Activated CD4-positive, alpha-beta T cell treated with anti-CD3 and anti-CD28 coated beads, Interleukin-2, amount 10 ng/mL, durations not matched to agents 7 days and 5 days (primary cell): ENCODE data around the gene THG1L. TPM values are rescaled to one million over a fixed set of nuclear protein-coding genes. Genes with fewer than 3 reads are reported as not detected.

Source experiments
- CTCF ChIA-PET: fragments of 350-600 bp; sonication (Branson Sonifier 250); formaldehyde crosslinking; loops from one replicate; lab custom pipeline; 2021; ENCODE audit warnings: antibody characterized with exemption; lab: Charles Lee
- POLR2A ChIA-PET: fragments of 350-600 bp; sonication (Branson Sonifier 250); formaldehyde crosslinking; loops from one replicate; lab custom pipeline; 2021; ENCODE audit warnings: antibody characterized with exemption; lab: Charles Lee
- DNase-seq: peaks from one replicate; pipeline ENCODE4 v3.0.0-alpha.2; 2020
- H3K27ac Mint-ChIP-seq: one replicate; pipeline ENCODE4 v1.8.0; 2021; ENCODE audit warnings: mild to moderate bottlenecking, moderate library complexity, mixed read lengths
- H3K27me3 Mint-ChIP-seq: one replicate; pipeline ENCODE4 v1.8.0; 2021; ENCODE audit warnings: mixed read lengths
- H3K36me3 Mint-ChIP-seq: one replicate; pipeline ENCODE4 v1.8.0; 2021; ENCODE audit warnings: low read depth, mixed read lengths
- H3K4me1 Mint-ChIP-seq: one replicate; pipeline ENCODE4 v1.8.0; 2021; ENCODE audit warnings: mixed read lengths
- H3K4me3 Mint-ChIP-seq: one replicate; pipeline ENCODE4 v1.8.0; 2021; ENCODE audit warnings: mild to moderate bottlenecking, moderate library complexity, mixed read lengths
- H3K9me3 Mint-ChIP-seq: one replicate; pipeline ENCODE4 v1.8.0; 2021; ENCODE audit warnings: mixed read lengths
- total RNA-seq, 2 experiments: library from RNA; stranded (reverse); gene quantifications; one replicate each; pipeline ENCODE4 v1.2.3, GENCODE V29; 2021

The THG1L gene
- total RNA-seq, 2 experiments from 2014 or later: 10.8 to 13.9 TPM

DNA sequence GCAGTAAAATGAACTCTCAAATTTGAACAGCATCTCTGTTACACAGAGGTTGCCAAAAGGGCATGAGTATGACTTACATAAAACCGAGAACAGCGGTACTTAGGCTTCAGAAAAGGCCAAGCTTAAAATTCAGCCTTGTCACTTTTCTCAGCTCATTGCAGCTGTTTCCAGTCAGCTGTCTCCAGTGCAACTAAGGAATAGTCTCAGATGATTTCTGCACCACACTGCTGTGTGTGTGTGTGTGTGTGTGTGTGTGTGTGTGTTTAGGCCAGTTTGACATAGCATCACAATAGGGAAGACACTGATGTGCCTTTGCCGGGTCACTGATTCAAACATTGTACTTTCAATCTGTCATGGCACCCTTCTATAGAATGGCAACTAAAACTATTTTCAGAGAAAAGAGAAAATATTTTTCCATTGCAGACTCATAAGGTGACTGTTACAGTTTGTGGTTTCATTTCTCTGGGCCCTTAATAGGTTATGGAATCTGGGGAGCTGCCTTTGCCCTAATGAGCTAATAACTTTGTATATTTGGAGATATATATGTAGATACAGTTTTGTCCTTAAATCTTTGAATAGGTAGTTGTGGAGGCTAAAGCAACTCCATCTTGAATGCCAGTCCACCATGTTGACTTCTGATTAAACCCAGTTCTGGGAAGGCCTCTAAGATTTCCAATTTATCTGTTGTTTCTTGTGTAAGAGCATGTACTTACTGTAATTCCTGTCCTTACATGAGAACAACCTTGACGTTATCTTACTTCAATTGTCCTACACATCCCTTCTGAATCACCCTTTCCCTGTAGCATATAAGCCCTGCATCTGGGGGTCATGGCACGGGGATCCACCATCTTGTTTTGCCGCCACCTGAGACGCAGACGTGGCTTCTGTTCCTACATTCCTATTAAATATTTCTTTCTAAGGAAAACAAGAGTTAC lies 16.8 kb downstream of the THG1L start:
- DNase-seq: no peak
- Mint-ChIP-seq H3K27ac (no peak overlapping the region), H3K36me3 (peaks cover 5% of the 10 kb centered on the region), H3K27me3 (no peaks in the 10 kb centered on the region), H3K9me3 (no peaks in the 10 kb centered on the region), H3K4me3 (no peak overlapping the region), H3K4me1 (peaks cover 33% of the 10 kb centered on the region)
- ChIA-PET POLR2A (no interaction called here), CTCF (interaction anchor here (0.6 to 3.8 kb wide), 3 partner anchors 15 to 209 kb away, joined by 3 to 15 read pairs (median 3); no protein-coding TSS in a partner anchor)

DNA sequence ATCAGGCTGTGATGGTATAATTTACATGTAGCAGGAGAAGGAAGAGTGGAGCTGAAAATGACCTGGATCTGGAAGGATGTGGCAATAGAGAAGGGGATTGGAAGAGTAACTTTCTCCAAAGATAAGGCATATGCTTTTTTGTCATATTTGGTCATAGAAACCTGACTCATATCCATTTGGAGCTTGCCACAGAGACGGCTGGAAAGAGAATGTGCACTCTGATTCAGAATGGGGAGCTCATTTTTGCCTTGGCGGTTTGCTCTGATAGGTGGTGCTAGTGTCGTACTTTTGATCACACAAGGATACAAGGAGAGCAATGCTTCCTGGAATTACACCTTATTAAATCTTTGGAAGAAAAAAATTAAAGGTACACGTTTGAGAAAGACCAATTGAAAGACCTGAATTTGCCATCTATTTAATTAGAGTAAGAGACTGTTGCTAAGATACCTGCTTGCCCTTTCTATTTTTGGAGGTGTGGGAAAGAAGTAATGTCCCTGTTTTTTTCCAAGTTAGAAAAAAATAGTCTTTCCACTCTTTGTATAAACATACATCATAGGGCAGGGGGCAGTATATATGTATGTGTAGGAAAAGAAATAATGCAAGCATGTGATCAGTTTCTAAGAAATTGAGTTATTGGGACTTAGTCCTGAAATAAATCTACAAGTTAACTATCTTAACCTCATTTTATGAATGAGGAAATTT lies 17.7 kb downstream of the THG1L start:
- Mint-ChIP-seq H3K4me3 (no peak overlapping the region), H3K27me3 (no peaks in the 10 kb centered on the region), H3K27ac (no peak overlapping the region), H3K36me3 (peaks cover 7% of the 10 kb centered on the region), H3K4me1 (peaks cover 30% of the 10 kb centered on the region), H3K9me3 (no peaks in the 10 kb centered on the region)
- DNase-seq: no peak
- POLR2A ChIA-PET: no interaction called here
- CTCF ChIA-PET: interaction anchor here (3.8 kb wide), 1 partner anchor 14 kb away, joined by 15 read pairs; no protein-coding TSS in a partner anchor

DNA sequence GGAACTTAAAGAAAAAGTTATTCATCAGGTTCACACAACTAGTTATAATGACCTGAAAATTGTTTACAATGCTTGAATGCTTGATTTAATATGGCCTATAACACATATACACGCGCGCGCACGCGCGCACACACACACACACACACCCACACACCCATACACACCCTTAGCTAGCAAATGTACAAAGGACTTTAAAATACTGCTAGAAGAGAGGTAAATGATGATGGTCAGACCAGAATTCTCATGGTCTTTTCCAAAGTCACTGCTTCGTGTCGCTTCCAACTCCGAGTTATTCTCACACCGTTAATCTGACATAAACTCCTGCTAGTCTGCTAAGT lies 18.2 kb downstream of the THG1L start:
- POLR2A ChIA-PET: no interaction called here
- Mint-ChIP-seq H3K36me3 (peaks cover 5% of the 10 kb centered on the region), H3K4me1 (peaks cover 27% of the 10 kb centered on the region), H3K4me3 (no peak overlapping the region), H3K9me3 (no peaks in the 10 kb centered on the region), H3K27ac (no peak overlapping the region), H3K27me3 (no peaks in the 10 kb centered on the region)
- DNase-seq: no peak
- CTCF ChIA-PET: interaction anchor here (3.8 kb wide), 1 partner anchor 13 kb away, joined by 15 read pairs; no protein-coding TSS in a partner anchor

DNA sequence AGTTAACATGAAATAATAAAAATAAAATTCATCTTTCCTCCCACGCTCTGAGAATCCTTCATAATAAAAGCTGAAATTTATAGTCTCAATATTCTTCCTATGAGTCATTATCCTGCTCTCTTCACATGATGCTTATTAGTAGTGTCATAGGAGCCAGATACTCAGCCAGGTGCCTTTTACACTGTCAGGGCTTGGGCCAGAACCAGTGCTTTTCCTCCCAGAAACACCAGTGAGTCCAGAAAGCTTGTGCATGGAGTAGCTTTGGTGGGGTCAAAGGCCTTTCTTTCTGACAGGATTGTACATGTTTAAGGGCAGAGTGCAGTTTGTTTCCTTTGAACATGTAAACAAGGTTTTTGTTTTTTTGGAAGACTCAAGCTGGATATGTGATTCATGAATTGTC lies 19.1 kb downstream of the THG1L start:
- ChIA-PET POLR2A (no interaction called here), CTCF (no interaction called here)
- peaks cover 5% of the 10 kb centered on the region for H3K36me3 Mint-ChIP-seq
- H3K27ac Mint-ChIP-seq: no peak overlapping the region
- no peaks in the 10 kb centered on the region for H3K9me3 Mint-ChIP-seq
- H3K4me1 Mint-ChIP-seq: peaks cover 19% of the 10 kb centered on the region
- no peak overlapping the region for H3K4me3 Mint-ChIP-seq
- no peaks in the 10 kb centered on the region for H3K27me3 Mint-ChIP-seq
- DNase-seq: no peak

DNA sequence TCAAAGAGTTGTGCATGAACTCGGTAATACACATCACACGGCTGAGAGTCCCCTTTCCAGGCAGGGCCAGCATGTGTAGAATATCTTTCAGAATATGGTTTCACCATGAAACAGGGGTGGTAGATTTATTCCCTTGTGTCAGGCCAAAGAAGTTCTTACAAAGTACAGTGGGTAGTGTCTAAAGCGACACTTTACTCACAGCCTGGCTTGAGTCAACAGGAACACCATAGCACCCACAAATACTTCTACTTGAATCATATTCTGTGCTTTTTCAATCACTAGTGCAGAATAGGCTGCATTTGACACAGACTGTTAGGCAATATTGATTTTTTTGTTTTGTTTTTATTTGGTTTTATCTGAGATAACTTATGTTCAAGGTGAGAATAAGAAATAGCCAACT lies 24.9 kb downstream of the THG1L start:
- no peaks in the 10 kb centered on the region for H3K27me3 Mint-ChIP-seq
- no peak overlapping the region for H3K27ac Mint-ChIP-seq
- H3K4me1 Mint-ChIP-seq: peaks cover 8% of the 10 kb centered on the region
- peaks cover 8% of the 10 kb centered on the region for H3K36me3 Mint-ChIP-seq
- no peaks in the 10 kb centered on the region for H3K9me3 Mint-ChIP-seq
- ChIA-PET CTCF (interaction anchor here (0.7 to 0.9 kb wide), 2 partner anchors 13 to 145 kb away, joined by 3 to 4 read pairs; no protein-coding TSS in a partner anchor), POLR2A (no interaction called here)
- no peak overlapping the region for H3K4me3 Mint-ChIP-seq
- DNase-seq: no peak

DNA sequence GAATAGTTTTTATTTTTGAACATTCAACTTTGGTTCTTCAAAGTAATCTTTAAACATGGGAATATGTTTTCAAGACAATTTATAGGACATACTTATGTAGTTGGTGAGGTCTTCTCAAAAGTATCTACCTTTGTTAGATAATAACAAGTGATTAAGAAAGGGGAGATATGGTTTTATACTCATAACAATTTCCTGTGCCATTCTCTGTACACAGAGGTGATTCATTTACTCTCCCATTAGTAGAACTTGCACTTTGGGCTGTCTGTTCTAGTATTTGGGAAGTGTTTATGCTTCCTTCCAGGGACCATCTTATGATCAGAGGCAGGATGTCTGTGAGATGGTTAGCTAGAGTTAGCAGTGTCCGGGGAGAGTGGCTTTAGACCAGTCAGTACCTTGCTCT lies 27.5 kb downstream of the THG1L start:
- Mint-ChIP-seq H3K27me3 (no peaks in the 10 kb centered on the region), H3K36me3 (peaks cover 3% of the 10 kb centered on the region), H3K4me1 (peaks cover 8% of the 10 kb centered on the region), H3K27ac (no peak overlapping the region), H3K4me3 (no peak overlapping the region), H3K9me3 (no peaks in the 10 kb centered on the region)
- ChIA-PET CTCF (interaction anchor here (2.1 kb wide), 1 partner anchor 15 kb away, joined by 6 read pairs; the partner anchor contains the start of gene LSM11), POLR2A (no interaction called here)
- DNase-seq: no peak

DNA sequence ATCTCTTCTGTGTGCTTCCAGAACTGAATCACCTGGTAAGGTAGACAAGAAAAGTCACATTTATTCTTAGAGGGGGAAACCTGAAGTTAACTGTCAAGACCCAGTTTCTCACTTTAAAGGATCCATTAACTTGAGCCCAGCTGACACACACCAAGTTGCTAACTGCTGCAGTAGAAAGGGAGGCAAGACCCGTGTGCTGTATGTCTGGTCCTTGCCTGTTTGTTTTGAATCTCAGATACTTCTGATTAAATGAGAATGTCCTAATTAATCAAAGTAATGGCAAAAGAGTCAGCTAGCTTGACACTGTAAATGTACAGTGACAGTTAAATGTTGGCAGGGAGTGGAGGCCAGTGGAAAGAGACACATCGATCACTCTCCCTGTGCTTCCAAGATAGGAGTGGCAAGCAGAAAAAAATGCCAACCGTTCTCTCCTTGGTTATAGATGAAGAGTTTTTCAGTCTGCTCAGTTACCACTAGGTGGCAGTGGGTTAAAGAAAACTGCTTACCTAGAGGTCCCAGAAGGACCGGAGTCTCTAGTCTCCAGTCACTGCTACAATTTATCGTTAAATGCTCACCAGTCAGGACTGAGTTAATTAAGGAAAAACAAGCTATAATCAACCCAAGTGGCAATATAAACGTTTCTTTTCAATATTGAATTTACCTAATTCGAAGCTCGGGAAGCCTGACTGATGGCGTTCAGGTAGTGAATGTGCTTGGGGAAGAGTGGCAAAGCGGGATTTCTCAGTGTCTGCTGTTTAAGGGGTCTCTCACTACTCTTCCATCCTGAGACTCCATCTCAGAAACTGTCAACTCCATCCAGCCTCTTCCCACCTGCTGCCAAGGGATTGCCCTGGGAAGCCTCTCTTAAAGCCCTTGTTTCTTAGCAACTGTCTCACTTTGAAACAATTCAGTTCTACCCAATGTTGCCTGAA lies 30.7 kb downstream of the THG1L start:
- Mint-ChIP-seq H3K27ac (no peak overlapping the region), H3K9me3 (no peaks in the 10 kb centered on the region), H3K36me3 (peaks cover 3% of the 10 kb centered on the region), H3K4me1 (peaks cover 8% of the 10 kb centered on the region), H3K4me3 (no peak overlapping the region), H3K27me3 (no peaks in the 10 kb centered on the region)
- POLR2A ChIA-PET: no interaction called here
- CTCF ChIA-PET: interaction anchor here (0.7 to 4.2 kb wide), 6 partner anchors 8 to 28 kb away, joined by 3 to 16 read pairs (median 6); partner anchors contain the start of gene LSM11
- DNase-seq: peak; percentile 51

DNA sequence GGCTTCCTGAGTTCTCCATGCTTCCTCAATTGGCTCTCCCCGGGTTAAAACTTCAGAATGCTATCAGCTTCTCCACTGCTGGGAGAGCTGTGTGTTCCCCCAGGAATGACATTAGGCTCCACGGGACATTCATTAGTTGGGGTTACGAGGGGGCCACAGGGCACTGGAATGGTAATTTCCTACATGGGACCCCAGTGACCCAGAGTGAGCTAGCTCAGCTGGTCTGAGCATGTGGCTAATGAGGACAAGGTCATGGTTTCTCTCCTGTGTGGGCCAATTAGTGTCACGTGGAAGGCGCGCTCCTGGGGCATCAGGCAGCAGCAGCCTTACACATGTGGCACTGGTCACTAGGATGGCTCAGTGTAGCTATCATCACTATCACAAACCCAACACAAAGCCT lies 33.3 kb downstream of the THG1L start:
- Mint-ChIP-seq H3K4me3 (no peak overlapping the region), H3K27me3 (no peaks in the 10 kb centered on the region), H3K27ac (no peak overlapping the region), H3K4me1 (no peaks in the 10 kb centered on the region), H3K36me3 (no peaks in the 10 kb centered on the region), H3K9me3 (no peaks in the 10 kb centered on the region)
- DNase-seq: no peak
- ChIA-PET CTCF (interaction anchor here (0.9 to 4.2 kb wide), 3 partner anchors 17 to 184 kb away, joined by 4 to 16 read pairs (median 15); partner anchors contain the start of gene LSM11), POLR2A (no interaction called here)

DNA sequence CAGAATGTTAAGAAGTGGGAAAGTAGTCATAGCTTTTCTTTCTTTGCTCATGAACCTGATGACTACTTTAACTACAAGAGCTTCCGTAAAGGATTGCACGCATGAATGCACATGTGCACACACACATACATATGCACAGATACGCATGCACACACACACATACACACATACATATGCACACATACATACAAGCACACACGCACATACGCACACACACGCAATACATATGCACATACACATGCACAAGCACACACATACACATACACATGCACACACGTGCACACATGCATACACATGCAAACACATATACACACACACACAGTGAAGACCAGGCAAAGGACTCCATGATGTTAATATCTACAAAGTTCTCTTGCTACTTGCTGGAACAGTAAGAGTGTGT lies 35.2 kb downstream of the THG1L start:
- CTCF ChIA-PET: interaction anchor here (1.4 kb wide), 1 partner anchor 23 kb away, joined by 4 read pairs; the partner anchor contains the start of gene LSM11

DNA sequence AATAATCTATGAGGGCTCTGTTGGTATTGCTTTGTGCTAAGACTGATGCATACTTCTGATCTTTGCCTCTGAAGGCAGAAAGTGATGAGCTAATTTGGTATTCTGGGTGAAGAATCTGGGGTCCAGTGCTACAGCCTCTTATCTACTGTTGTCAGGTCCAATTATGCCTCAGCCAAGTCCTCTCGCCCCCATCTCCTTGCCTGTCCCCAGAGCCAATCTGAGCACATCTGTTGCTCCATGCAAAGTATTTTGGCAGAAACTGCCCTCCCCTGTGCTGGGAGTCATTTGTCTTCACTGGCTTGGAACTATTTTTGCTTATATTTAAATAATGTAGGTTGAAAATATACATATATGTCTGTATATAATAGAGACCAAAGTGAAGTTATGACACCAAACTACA lies 35.7 kb downstream of the THG1L start:
- H3K27me3 Mint-ChIP-seq: peaks cover 3% of the 10 kb centered on the region
- no peak for DNase-seq
- CTCF ChIA-PET: interaction anchor here (1.4 kb wide), 1 partner anchor 23 kb away, joined by 4 read pairs; the partner anchor contains the start of gene LSM11
- no peaks in the 10 kb centered on the region for H3K4me1 Mint-ChIP-seq
- POLR2A ChIA-PET: no interaction called here
- no peaks in the 10 kb centered on the region for H3K9me3 Mint-ChIP-seq
- no peak overlapping the region for H3K4me3 Mint-ChIP-seq
- no peak overlapping the region for H3K27ac Mint-ChIP-seq
- no peaks in the 10 kb centered on the region for H3K36me3 Mint-ChIP-seq

More for the DNA sequence above, 35.2 kb downstream of the THG1L start:
- Mint-ChIP-seq H3K4me1 (no peaks in the 10 kb centered on the region), H3K27ac (no peak overlapping the region), H3K36me3 (no peaks in the 10 kb centered on the region), H3K27me3 (peaks cover 3% of the 10 kb centered on the region), H3K4me3 (no peak overlapping the region), H3K9me3 (no peaks in the 10 kb centered on the region)
- no peak for DNase-seq
- POLR2A ChIA-PET: no interaction called here

DNA sequence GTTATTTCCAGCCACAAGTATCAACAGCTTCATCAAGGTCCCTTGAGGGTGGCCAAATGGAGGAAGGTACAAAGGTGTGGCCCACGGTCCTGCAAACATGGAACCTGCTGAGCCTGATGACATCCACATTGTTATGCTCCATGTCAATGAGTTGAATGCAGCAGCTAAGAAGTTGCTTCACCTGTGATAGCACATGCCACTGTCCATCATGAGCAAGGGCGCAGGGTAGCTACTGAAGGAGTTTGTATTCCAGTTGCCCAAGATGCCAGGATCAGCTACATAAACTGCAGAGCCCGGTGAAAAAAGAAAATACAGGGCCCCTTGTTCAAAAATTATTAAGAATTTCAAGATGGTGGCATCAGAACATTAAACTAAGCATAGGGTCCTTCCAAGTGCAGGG lies 36.5 kb downstream of the THG1L start:
- ChIA-PET POLR2A (no interaction called here), CTCF (interaction anchor here (1.3 kb wide), 1 partner anchor 24 kb away, joined by 3 read pairs; the partner anchor contains the start of gene LSM11)
- no peak overlapping the region for H3K4me3 Mint-ChIP-seq
- H3K27me3 Mint-ChIP-seq: peaks cover 3% of the 10 kb centered on the region
- no peaks in the 10 kb centered on the region for H3K4me1 Mint-ChIP-seq
- no peak for DNase-seq
- no peaks in the 10 kb centered on the region for H3K36me3 Mint-ChIP-seq
- no peak overlapping the region for H3K27ac Mint-ChIP-seq
- H3K9me3 Mint-ChIP-seq: no peaks in the 10 kb centered on the region

DNA sequence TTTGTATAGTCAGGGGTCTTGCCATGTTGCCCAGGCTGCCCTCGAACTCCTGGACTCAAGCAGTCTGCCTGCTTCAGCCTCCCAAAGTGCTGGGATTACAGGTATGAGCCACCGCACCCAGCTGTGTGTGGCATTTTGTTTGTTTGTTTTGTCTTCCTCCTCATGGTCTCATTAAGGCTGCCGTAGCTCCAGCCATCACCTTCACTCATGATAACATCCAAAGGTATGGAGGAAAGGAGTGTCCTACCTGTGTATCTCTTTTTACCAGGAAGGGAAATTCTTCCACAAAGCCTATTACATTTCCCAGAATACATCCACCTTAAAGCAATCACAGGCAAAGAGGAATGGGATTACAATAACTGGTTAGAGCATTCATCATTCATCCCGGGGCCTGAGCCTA lies 39.4 kb downstream of the THG1L start:
- DNase-seq: no peak
- Mint-ChIP-seq H3K4me3 (no peak overlapping the region), H3K27me3 (peaks cover 10% of the 10 kb centered on the region), H3K9me3 (no peaks in the 10 kb centered on the region), H3K36me3 (no peaks in the 10 kb centered on the region), H3K4me1 (no peaks in the 10 kb centered on the region), H3K27ac (no peak overlapping the region)
- ChIA-PET CTCF (interaction anchor here (1.2 kb wide), 1 partner anchor 28 kb away, joined by 3 read pairs; no protein-coding TSS in a partner anchor), POLR2A (no interaction called here)
